GM12872 (cell line): ENCODE results near the gene EFCAB6.

Experiments
- CTCF ChIP-seq: IDR thresholded peaks from 3 replicates; pipeline ENCODE4 v1.5.1; 2011; ENCODE audit warnings: low read depth, mild to moderate bottlenecking, low read length, moderate library complexity; ENCODE audit not compliant: insufficient read depth

The EFCAB6 gene

GRCh38 chr22:43820651-43821305 lies 8.7 kb upstream of the EFCAB6 start:
- TF ChIP-seq CTCF: no peak

GRCh38 chr22:43819931-43820640 lies 8.0 kb upstream of the EFCAB6 start:
- TF ChIP-seq CTCF: no peak

- no peak for TF ChIP-seq CTCF
Observed at GRCh38 chr22:43819421-43819921, 7.4 kb upstream of the EFCAB6 start.

GRCh38 chr22:43818981-43819380 lies 6.9 kb upstream of the EFCAB6 start:
- TF ChIP-seq CTCF: no peak

- no peak for TF ChIP-seq CTCF
Observed at GRCh38 chr22:43817402-43817801, 5.3 kb upstream of the EFCAB6 start.

GRCh38 chr22:43814264-43814663 lies 2.2 kb upstream of the EFCAB6 start:
- no peak for TF ChIP-seq CTCF

GRCh38 chr22:43812890-43813289 lies 785 bp upstream of the EFCAB6 start:
- no peak for TF ChIP-seq CTCF
